PC-9 (cell line): ENCODE results near the gene KDM4C. TPM values are rescaled to one million over a fixed set of nuclear protein-coding genes. Genes with fewer than 3 reads are reported as not detected.

Experiments used
- BruUV-seq: library from RNA; stranded (reverse); fragments of 400-500 nt; replicated peaks from 2 replicates; lab custom pipeline; 2021; lab: Mats Ljungman, UMichigan
- CTCF ChIA-PET: fragments of 300-600 bp; sonication (Branson Sonifier 250); formaldehyde crosslinking; loops from one replicate; lab custom pipeline; 2022; ENCODE audit warnings: antibody characterized with exemption; lab: Charles Lee
- POLR2A ChIA-PET: fragments of 300-600 bp; sonication (Branson Sonifier 250); formaldehyde crosslinking; loops from one replicate; lab custom pipeline; 2022; ENCODE audit warnings: antibody characterized with exemption; ENCODE audit not compliant: unreplicated experiment; lab: Charles Lee
- DNase-seq, 2 experiments: peaks; one replicate each; pipeline versions ENCODE4 v3.0.0 to v3.0.0-alpha.2; 2015 to 2022; ENCODE audit warnings: mixed read lengths in 1 of 2
- H2AFZ ChIP-seq: fragments of 200-600 bp; sonication (generic); 2 replicates; pipeline ENCODE4 v1.8.1; 2017; ENCODE audit warnings: antibody characterized with exemption
- H3F3A ChIP-seq: fragments of 200-600 bp; sonication (generic); 2 replicates; pipeline ENCODE4 v1.8.1; 2017; ENCODE audit warnings: antibody characterized with exemption, mild to moderate bottlenecking, low read depth; ENCODE audit not compliant: insufficient read depth
- H3K27ac ChIP-seq: fragments of 200-600 bp; sonication (generic); 2 replicates; pipeline ENCODE4 v1.6.1; 2016; ENCODE audit warnings: mixed run types
- H3K27me3 ChIP-seq: fragments of 200-600 bp; sonication (generic); 2 replicates; pipeline ENCODE4 v1.6.1; 2016; ENCODE audit warnings: low read depth, mixed run types; ENCODE audit not compliant: insufficient read depth
- H3K36me3 ChIP-seq: fragments of 200-600 bp; sonication (generic); 2 replicates; pipeline ENCODE4 v1.6.1; 2016; ENCODE audit warnings: low read depth, mixed run types
- H3K4me1 ChIP-seq: fragments of 200-600 bp; sonication (generic); replicated peaks from 2 replicates; pipeline ENCODE4 v1.6.1; 2016; ENCODE audit warnings: mixed run types; ENCODE audit not compliant: insufficient read depth
- H3K4me2 ChIP-seq: fragments of 200-600 bp; sonication (generic); 2 replicates; pipeline ENCODE4 v1.6.1; 2017; ENCODE audit warnings: mixed run types
- H3K4me3 ChIP-seq: fragments of 200-600 bp; sonication (generic); 2 replicates; pipeline ENCODE4 v1.6.1; 2016; ENCODE audit warnings: mixed run types
- H3K79me2 ChIP-seq: fragments of 200-600 bp; sonication (generic); 2 replicates; pipeline ENCODE4 v1.6.1; 2017; ENCODE audit warnings: low read depth, mixed run types
- H3K9me2 ChIP-seq: fragments of 200-600 bp; sonication (generic); 2 replicates; pipeline ENCODE4 v1.8.1; 2017; ENCODE audit warnings: mild to moderate bottlenecking; ENCODE audit not compliant: insufficient read depth
- H3K9me3 ChIP-seq: fragments of 200-600 bp; sonication (generic); 2 replicates; pipeline ENCODE4 v1.8.1; 2016; ENCODE audit warnings: low read depth; ENCODE audit not compliant: insufficient read depth
- H4K20me1 ChIP-seq: fragments of 200-600 bp; sonication (generic); 2 replicates; pipeline ENCODE4 v1.8.1; 2017; ENCODE audit not compliant: insufficient read depth
- CTCF ChIP-seq: fragments of 200-600 bp; sonication (generic); conservative IDR thresholded peaks from 2 replicates; pipeline ENCODE4 v1.6.1; 2017; ENCODE audit warnings: mixed run types, antibody characterized with exemption, mild to moderate bottlenecking, moderate library complexity
- EZH2 ChIP-seq: fragments of 200-600 bp; sonication (generic); IDR thresholded peaks from 2 replicates; pipeline ENCODE4 v1.8.0; 2017; ENCODE audit warnings: antibody characterized with exemption, low read depth
- intact Hi-C: fragments of 100-400 bp; cut with micrococcal nuclease; formaldehyde crosslinking; loops from one replicate; pipeline ENCODE4 v1.10.0; 2022; ENCODE audit not compliant: unreplicated experiment
- total RNA-seq: library from RNA; stranded (reverse); gene quantifications from 2 replicates; pipeline ENCODE4 v1.2.3, GENCODE V29; 2021

KDM4C gene
- total RNA-seq, 1 experiment from 2014 or later: 12.9 TPM

- POLR2A ChIA-PET: no interaction called here
- Histone ChIP-seq H3K4me2 (no peak overlapping the region), H3K4me1 (no peaks in the 10 kb centered on the region), H4K20me1 (no peaks in the 10 kb centered on the region), H3K4me3 (no peak overlapping the region), H3K79me2 (no peaks in the 10 kb centered on the region), H3K27ac (no peak overlapping the region), H3K27me3 (no peaks in the 10 kb centered on the region), H3K9me3 (no peaks in the 10 kb centered on the region), H2AFZ (no peak overlapping the region), H3K36me3 (no peaks in the 10 kb centered on the region), H3F3A (no peaks in the 10 kb centered on the region), H3K9me2 (no peaks in the 10 kb centered on the region)
- no peak for TF ChIP-seq CTCF
- TF ChIP-seq EZH2: no peak
- no peak for DNase-seq
- intact Hi-C loops: no loop called here
- no TSS peak for BruUV-seq
- CTCF ChIA-PET: no interaction called here
Observed at GRCh38 chr9:6987381-6987780, 229.6 kb downstream of the KDM4C start.

- Histone ChIP-seq H3K27ac (no peak overlapping the region), H3K79me2 (no peaks in the 10 kb centered on the region), H4K20me1 (no peaks in the 10 kb centered on the region), H3K36me3 (no peaks in the 10 kb centered on the region), H3K27me3 (no peaks in the 10 kb centered on the region), H3K4me3 (no peak overlapping the region), H3K4me1 (no peaks in the 10 kb centered on the region), H3K9me2 (no peaks in the 10 kb centered on the region), H2AFZ (no peak overlapping the region), H3K4me2 (no peak overlapping the region), H3K9me3 (no peaks in the 10 kb centered on the region), H3F3A (no peaks in the 10 kb centered on the region)
- DNase-seq: no peak
- ChIA-PET CTCF (no interaction called here), POLR2A (no interaction called here)
- no TSS peak for BruUV-seq
- intact Hi-C loops: no loop called here
- TF ChIP-seq CTCF: no peak
- no peak for TF ChIP-seq EZH2
Observed at GRCh38 chr9:6991418-6991817, 233.6 kb downstream of the KDM4C start.

GRCh38 chr9:6996061-6996854, 238.5 kb downstream of the KDM4C start:
- no peaks in the 10 kb centered on the region for H3K36me3 ChIP-seq
- CTCF ChIA-PET: no interaction called here
- H3K79me2 ChIP-seq: no peaks in the 10 kb centered on the region

More at GRCh38 chr9:6996061-6996854, 238.5 kb downstream of the KDM4C start:
- Histone ChIP-seq H3K4me2 (no peak overlapping the region), H3K9me2 (no peaks in the 10 kb centered on the region), H3F3A (no peaks in the 10 kb centered on the region), H3K9me3 (no peaks in the 10 kb centered on the region), H3K27ac (no peak overlapping the region), H2AFZ (no peak overlapping the region), H3K27me3 (no peaks in the 10 kb centered on the region), H3K4me3 (no peak overlapping the region), H3K4me1 (no peaks in the 10 kb centered on the region), H4K20me1 (no peaks in the 10 kb centered on the region)
- POLR2A ChIA-PET: no interaction called here
- TF ChIP-seq EZH2 (no peak), CTCF (no peak)
- BruUV-seq: no TSS peak
- DNase-seq: no peak
- intact Hi-C loops: no loop called here
